ENCODE results near the gene KRT1.
"Not testable (repeated sequence)": the region's sequence is repeated elsewhere in the genome, so short reads cannot be mapped to it uniquely, and the experiment has no call there.

KRT1 gene

DNA sequence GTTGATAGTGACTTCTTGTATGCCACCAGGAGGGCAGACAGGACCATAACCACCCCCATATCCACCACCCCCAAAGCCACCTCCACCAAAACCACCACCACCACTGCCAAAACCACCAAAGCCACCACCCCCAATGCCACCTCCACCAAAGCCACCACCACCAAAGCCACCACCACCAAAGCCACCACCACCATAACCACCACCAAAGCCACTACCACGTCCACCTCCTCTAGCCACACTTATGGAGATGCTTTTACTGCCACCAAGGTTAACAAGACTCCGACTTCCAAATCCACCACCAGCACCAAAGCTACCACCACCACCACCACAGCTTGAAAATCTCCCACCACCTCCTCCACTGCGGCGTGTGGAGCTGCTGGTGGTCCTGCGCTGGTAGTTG lies 332 bp downstream of the KRT1 start:
- no peak for DNase-seq

DNA sequence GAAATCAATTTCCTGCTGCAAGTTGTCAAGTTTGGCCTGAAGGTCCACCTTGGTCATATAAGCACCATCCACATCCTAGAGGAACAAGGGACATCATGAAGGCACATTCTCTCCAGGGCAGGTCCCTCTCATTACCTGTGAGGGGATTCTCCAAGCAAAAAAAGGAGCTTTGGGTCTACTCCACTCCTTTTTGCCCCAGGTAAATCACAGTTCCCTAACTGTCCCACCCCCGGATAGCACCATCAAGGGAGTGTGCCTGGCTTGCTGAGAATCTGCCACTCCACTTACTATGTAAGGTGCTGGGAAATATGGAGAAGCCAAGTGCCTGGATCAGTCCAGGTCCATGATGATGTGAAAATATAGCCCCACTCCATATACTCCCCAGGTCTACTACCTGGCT lies 2.5 kb downstream of the KRT1 start:
- DNase-seq, result no peak

DNA sequence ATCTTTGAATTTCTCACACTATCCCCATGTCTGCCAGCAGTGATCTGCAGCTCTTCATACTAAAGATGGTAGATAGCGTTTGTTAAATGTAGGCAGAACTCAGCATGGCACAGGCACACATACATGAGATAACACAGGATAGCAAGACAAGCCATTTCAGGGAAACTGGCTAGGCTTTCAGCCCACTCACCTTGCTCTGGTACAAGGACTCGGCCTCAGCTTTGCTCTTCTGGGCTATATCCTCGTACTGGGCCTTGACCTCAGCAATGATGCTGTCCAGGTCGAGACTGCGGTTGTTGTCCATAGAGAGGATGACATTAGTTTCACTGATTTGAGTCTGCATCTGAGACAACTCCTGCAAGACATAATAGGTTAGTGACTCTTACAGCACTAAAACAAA lies 3.1 kb downstream of the KRT1 start:
- DNase-seq, result no peak

DNA sequence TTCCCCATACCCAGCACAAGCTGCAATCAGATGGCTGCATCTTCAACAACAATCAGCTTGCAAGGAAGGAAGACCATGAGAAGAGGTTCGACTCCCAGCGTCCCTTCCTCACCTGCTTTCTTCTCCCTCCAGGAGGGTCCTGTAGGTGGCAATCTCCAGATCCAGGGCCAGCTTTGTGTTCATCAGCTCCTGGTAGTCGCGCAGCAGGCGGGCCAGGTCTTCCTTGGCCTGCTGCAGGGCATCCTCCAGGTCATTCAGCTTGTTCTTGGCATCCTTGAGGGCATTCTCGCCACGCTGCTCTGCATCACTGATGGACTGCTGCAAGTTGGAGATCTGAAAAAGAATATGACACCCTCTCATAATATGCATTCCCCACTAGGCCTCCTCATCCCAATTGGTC lies 4.0 kb downstream of the KRT1 start:
- DNase-seq, result no peak

DNA sequence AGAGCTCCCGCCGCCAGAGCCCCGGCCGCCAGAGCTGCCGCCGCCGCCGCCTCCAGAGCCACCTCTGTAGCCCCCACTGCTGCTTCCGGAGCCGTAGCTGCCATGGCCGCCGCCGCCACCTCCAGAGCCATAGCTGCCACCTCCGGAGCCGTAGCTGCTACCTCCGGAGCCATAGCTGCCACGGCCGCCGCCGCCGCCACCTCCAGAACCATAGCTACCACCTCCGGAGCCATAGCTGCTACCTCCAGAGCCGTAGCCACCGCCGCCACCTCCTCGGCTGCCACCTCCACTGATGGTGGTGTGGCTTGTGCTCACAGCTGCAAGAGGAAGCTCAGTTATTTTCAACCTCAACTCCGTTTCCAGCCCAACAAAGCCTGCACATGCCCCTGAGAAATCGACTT lies 4.9 kb downstream of the KRT1 start:
- no peak for DNase-seq

DNA sequence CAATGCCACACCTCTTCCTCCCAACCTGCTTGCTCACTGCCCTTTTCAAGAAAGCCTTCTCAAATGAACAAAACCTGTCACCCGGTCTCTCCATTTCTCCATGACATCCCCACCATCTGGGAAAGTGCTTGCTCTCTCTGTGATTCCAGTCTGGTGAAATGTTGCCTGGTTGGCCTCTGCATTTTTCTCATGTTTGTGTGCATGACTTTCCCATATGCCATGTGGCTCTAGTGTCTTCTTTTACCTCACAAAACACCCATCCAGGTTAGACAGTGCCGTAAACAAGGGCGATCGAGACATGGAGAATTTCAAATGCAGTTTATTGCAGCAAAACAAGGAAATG lies 5.8 kb downstream of the KRT1 start:
- no peak for DNase-seq

DNA sequence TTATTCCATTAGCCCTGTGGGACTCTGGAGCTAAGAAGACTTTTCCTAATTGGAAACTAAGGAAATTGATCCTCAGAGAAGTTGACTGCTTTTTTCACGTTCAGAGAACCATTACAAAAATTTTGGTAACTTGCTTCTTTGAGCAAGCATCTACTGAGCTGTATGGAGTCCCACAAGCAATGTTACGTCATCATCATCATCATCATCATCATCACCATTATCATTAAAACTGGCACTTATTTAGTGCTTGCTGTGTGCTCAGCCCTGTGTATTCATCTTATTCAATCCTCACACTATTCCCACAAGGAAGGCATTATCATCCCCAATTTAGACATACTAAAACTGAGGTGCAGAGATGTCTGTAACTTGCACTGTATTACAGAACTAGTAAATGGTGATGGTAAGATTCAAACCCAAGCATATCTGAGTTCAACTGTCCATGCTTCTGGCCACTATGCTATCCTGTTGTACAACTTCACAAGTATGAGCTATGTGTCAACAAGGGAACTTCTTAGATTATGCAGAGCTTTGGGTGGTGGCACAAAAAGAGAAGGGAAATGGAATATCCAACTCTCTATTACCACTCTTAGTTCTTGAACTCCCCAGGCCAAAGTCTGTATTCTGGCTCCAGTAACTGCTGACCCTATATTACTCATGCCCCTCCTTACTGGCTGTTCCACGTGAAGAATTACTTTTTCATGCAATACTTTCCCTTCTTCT lies 6.3 kb downstream of the KRT1 start:
- DNase-seq, result no peak

DNA sequence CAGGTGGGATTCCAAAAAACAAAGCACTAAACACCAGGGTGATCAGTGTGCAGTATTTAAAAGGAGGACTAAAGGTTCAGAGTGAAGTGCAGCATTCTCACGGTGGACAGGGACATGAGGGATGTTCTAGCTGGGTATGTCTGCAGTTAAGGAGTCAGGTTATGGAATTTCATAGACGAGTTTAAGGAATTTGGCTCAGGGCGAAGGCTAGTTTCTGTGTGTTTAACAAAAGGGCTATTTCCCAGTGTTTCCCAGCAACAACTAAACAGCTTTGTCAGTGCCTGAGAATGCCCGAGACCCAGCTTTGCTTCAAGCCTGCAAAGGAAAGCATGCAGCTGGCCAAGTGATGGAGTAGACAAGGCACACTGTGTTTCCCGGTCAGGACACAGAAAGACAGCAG lies 7.0 kb downstream of the KRT1 start:
- DNase-seq, result no peak

DNA sequence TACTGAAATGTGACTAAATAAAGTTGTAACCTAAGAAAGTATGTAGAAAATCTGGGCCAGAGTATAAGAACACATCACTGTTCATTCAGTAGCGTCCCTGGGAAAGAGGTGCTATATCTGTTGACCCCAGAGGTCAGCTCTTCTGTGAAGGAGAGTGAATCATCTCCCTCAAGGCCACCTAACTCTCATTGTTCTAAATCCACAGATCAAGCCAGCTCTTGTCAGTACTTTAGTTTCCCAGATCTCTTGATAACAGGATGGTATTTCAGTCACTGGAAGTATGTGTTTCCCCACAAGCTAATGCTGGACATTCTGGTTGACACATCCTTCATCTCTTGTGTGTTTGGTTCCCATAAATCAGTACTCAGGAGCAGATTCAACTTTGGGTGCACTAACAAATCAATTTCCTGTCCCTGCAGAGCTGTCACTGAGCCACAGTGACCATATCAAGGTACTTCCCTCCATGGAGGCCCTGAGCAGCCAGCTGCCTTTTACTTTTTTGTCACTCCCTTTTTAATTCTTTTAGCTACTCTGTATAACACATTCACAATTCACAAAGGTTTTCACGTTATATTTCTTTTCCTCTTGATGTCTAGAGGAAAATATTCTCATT lies 7.8 kb downstream of the KRT1 start:
- DNase-seq, result no peak

DNA sequence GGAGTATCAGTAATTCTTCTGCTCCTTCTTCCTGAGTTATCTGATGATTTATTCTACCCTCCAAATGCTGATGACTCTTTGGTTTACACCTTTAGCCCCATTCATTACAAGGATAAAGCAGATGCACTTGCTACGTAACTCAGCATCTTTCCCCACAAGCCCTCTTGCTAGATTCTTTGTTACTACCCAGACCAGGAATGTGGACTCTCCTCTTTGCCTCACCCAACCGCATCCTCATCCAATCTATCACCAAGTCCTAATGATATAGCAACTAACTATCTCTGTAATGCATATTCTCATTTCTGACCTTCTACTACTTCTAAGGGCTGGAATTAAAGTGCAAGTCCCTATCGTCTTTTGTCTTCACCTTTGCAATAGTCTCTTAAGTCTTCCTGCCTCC lies 9.2 kb downstream of the KRT1 start:
- no peak for DNase-seq

DNA sequence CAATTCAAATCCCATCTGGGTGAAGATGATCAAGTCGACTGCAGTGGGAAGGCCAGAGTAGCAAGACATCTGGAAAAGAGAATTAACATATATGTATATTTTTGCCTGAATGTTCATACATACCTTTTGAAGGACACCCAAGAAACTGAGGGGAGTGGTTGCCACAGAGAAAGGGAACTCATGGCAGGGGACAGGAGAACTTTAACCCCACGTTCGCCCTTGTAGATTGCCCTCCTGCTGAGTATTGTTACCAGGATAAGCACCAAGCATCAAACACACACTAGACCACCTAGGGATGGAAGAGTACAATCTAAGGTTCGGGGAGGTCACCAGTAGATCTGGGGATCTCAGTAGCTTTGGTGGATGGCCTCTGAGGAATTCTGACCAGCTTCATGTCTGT lies 9.7 kb downstream of the KRT1 start:
- no peak for DNase-seq

DNA sequence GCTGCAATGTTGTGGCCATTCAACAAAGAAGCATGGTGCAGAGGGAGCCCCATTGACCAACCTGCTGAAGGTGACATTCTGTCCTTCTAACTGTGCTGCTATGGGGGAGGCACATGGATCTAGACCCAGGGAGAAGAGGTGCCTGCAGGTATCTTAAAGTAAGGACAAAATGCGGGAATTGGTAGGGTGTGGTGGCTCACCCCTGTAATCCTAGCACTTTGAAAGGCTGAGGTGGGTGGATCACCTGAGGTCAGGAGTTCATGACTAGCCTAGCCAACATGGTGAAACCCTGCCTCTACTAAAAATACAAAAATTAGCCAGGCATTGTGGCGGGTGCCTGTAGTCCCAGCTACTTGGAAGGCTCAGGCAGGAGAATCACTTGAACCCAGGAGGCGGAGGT lies 10.3 kb downstream of the KRT1 start:
- not testable (repeated sequence) for DNase-seq

DNA sequence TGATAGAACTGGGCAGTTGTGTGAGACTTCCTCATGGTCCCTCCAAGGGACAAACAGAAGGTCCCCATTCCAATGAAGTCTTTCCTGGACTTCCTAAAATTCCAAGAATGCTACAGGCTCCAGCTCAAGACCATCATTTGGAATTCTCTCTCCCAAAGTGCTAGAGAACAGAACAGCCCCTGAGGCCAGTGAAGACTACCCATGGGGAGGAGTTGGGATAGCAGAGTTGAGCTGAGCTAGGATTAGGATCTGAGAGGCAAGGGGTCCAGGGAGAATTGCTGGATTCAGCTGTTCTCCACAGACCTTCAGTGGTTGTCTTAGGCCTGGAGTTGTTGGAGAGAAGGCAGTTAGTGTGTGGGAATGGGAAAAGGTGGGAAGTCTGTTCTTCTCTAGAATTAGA lies 10.8 kb downstream of the KRT1 start:
- DNase-seq, result no peak

DNA sequence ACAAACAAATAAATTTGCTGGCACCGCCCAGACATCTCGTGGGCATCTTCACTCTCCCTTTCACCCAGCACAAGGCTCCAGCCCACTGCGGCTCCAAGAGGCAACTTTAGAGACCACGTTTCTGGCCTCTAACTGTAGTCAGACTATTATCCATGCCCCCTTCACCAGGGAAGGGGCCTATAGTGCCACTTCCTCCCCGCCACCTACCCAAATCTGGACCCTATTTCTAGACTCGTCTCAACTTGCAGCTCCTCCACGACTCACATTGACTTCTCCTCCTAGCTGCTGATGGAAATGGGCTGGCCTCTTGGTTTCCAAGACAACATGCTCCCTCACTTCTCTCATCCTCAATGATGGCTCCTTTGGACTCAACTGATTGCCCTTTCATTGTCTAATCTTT lies 12.3 kb downstream of the KRT1 start:
- DNase-seq, result no peak

DNA sequence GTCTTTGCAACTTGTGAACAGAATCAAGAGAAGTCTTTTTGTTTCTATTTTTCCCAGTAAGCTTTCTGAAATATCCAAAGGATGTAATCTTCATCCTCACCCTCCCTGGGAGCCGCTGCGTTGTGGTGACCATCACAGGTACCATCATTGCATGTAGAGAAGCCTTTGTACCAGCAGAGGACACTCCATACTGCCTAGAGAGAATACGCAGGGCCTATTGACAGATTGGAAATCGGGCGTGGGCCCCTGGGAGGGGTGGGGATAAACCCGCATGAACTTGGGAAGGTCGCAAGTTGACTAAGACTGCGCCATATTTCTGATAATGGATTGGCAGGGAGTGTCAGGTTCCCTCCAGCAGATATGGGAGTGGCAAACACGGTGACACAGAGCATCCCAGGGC lies 12.7 kb downstream of the KRT1 start:
- DNase-seq, result no peak

DNA sequence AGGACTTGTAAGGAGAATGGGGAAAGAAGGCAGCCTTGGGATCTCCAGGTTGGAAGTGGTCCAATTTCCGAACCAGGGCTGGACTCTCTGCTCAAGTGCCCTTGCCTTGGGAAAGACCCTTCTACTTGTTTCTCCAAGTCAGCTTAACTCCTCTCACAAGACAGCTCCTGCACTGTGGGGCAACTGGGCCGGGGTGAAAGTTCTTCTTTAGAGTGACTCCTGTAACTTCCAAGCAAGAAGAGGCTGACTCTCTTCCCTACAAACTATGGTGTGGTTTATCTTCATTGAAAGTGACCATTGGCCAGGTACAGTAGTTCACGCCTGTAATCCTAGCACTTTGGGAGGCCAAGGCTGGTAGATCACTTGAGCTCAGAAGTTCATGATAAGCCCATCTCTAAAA lies 13.7 kb downstream of the KRT1 start:
- no peak for DNase-seq

DNA sequence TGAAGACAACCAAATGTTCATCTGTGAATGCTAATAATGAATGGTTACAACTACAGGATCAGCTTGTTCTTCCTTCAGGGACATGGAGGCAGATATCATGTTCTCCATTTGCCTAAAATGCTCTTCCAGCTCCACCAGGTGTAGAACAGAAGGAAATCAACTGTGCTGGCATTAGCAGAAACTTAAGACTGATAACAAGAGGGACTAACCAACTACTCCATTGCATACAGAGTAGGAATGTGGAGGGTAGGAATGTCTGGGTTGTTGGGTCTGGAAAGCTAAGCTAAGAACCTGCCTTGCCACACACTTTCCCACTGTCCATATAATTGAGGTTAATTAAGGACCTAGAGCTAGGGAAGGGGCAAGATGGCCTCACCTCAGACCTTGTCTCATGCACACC lies 16.8 kb downstream of the KRT1 start:
- no peak for DNase-seq

DNA sequence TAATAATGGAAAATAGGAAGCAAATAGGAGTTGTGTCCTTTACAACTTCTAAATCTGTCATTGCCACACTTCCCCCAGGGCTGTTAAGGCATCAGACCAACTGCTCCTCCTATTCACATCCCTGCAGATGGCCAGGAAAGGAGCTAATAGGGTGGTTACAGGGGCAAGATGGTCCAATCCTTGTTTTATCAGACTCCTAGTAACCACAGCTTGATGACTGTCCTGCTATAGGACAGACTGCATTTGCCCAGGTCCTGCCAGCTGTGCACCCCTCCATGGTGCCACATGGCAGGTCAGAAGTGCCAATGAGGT lies 17.3 kb downstream of the KRT1 start:
- no peak for DNase-seq

DNA sequence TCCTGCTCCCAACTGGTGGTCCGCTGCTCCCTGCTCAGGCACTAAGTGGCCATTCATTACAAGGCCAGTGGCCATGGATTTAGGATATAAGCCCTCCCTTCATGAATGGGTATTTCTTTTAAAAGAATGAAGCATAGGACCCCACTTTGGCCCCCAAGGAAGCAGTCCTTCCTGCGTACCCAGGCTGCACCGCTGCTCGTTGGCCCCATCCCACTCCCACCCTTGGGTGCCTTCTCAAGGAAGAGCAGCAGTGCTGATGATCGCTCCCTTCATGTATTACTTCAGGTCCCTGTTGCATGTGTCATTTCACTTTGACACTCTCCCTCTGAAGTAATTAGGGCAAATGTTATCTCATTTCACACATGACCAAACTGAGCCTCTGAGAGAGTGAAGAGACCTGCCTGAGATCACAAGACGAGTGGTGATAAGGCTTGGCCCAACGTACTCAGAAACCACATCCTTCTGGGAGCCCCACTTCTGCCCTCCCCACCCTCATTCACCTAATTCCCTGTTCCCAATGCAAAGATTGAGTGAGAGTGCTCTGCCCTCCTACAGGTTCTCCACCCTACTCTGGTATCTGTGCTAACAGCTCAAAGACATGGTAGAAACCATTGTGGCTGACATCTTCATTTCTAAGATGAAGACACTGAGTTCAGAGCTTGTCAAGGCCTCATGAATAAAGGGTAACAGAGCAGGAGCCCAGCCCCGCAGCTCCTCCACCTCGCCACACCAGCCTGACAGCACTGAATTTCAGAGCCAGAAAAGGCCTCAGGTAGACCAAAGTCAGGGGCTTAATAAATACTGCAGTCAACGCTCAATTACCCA lies 17.9 kb downstream of the KRT1 start:
- no peak for DNase-seq

DNA sequence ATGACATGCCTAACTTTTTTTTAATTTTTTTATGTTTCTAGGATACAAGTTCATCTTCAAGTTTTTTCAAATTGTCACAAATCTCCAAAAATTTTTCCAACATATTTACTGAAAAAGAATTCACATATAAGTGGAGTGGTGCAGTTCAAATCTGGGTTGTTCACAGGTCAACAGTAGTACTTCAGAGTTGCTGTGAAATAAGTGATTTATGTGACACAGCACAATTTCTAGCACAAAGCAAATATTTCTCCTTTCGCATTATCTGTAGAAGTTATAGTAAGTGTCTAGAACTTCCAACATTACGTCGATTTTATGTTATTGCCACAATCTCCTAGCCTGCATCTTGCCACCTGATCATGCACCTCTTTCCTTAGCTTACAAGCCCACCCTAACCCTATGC lies 18.5 kb downstream of the KRT1 start:
- DNase-seq, result no peak

DNA sequence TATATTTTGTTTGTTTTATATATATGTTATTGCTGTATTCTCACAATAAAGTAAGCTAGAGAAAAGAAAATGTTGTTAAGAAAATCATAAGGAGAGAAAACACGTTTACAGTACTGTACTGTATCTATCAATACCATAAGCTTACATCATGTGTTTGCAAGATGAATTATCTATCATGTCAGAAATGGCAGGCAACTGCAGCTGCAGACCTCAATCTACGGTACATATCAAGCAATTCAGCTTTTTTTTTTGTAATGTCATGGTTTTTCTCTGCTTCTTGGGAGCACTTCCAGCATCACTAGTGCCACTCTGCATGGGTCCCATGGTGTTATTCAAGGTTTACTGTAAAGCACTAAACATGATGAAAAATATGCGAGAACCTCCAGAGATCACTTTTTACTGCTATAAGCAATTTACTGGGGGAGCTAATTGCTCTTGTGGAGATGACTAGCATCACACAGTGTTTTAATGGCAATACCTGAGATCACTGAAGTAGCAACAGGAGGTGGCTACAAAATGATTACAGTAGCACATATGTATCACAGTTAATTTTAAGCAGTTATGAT lies 19.2 kb downstream of the KRT1 start:
- DNase-seq, result no peak

DNA sequence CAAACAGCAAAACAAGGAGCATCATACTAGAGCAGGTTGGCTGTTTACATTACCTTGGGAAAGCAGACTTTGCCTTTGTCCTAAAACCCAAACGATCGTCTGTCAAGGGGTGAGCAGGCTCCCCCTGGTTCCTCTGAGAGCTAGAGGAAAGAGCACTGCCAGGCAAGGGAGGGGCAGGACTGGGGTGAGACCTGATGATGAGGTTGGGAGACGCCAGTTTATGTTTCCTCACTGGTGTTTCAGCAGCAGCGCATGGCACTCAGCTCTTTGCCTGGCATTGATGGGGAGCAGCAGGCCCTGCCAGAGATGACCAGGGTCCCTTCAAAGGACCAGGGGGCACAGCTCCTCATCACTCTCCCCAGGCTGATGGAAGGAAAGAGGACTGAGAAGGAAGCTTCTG lies 20.3 kb downstream of the KRT1 start:
- no peak for DNase-seq

DNA sequence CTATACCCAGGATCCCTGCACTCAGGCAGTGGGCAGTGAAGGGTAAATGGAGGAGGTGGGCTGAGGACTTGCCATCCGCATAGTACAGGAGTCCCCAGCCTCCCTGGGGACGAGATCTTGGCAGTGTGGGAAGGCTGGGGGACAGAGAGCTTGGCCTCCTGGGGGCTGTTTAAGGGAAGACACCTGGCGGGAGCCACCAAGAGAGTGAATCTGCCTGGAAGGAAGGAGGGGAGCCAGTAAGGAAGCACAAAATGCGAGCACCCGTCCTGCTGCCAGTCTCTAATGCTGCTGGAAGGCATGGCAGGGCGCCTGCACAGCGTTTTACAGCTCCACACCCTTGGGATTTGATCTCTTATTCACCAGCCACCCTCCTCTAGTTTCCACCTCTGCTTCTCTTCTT lies 20.8 kb downstream of the KRT1 start:
- no peak for DNase-seq

DNA sequence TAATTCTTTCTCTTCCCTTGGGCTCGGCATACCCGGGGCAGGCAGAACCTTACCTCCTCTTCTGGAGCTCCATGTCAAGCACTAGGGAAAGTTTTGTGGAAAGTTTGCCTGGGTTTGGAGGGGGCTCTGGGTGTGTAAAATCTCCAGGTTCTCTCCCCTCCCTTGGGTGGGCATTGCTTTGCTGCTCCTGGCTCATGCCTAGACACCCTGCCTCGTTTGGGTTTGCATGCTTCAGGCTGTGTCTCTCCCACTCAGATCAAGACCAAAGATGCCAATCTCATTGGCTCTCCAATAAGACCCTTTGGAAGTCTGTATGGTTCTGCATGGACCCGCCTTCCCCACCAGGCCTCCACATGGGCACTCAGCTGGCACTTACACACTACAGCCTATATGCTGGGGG lies 22.0 kb downstream of the KRT1 start:
- no peak for DNase-seq

Data from NCI-H1105 treated with DMSO at 0.1 percent for 48 hours (cell line).